HG03103 (cell line): ENCODE data around the gene NPRL2.

Experiments used
- ATAC-seq: cut with Tn5 transposase; IDR thresholded peaks from one replicate; pipeline ENCODE4 v1.9.1; 2021; ENCODE audit warnings: low read depth; ENCODE audit not compliant: unreplicated experiment

NPRL2 gene

GRCh38 chr3:50373146-50374051, 22.8 kb upstream of the NPRL2 start:
- ATAC-seq: no peak

- no peak for ATAC-seq
These were observed 21.8 kb upstream of the NPRL2 start for GRCh38 chr3:50372349-50372748.

GRCh38 chr3:50371133-50371685, 20.6 kb upstream of the NPRL2 start:
- no peak for ATAC-seq

GRCh38 chr3:50370594-50370993, 20.0 kb upstream of the NPRL2 start:
- no peak for ATAC-seq

GRCh38 chr3:50369012-50369670, 18.6 kb upstream of the NPRL2 start:
- no peak for ATAC-seq

- no peak for ATAC-seq
These were observed 15.3 kb upstream of the NPRL2 start for GRCh38 chr3:50365842-50366220.

- peak; percentile 91 for ATAC-seq
These were observed 14.7 kb upstream of the NPRL2 start for GRCh38 chr3:50365080-50365841.

- peak; percentile 7 for ATAC-seq
These were observed 14.1 kb upstream of the NPRL2 start for GRCh38 chr3:50364573-50365079.

GRCh38 chr3:50359760-50360110, 9.2 kb upstream of the NPRL2 start:
- ATAC-seq: peak; percentile 9

GRCh38 chr3:50358911-50359759, 8.6 kb upstream of the NPRL2 start, which contains the start of gene TMEM115:
Gene TMEM115 (minus strand): TSS chr3:50359521. CDS start chr3:50359063, 458 bp downstream.
- peak; percentile 99 for ATAC-seq

- ATAC-seq: no peak
These were observed 7.9 kb upstream of the NPRL2 start for GRCh38 chr3:50358355-50358910.

- no peak for ATAC-seq
These were observed 6.9 kb upstream of the NPRL2 start for GRCh38 chr3:50357481-50357880.

- no peak for ATAC-seq
These were observed 6.0 kb upstream of the NPRL2 start for GRCh38 chr3:50356553-50356952.

GRCh38 chr3:50355829-50356552, 5.4 kb upstream of the NPRL2 start:
- ATAC-seq: no peak

GRCh38 chr3:50354850-50355249, 4.3 kb upstream of the NPRL2 start:
- ATAC-seq: no peak

- ATAC-seq: no peak
These were observed 3.7 kb upstream of the NPRL2 start for GRCh38 chr3:50354186-50354764.

GRCh38 chr3:50353245-50354004, 2.9 kb upstream of the NPRL2 start:
- no peak for ATAC-seq

- ATAC-seq: no peak
These were observed 2.2 kb upstream of the NPRL2 start for GRCh38 chr3:50352781-50353180.
